ENCODE data around the gene TBC1D5.
"Not testable (repeated sequence)": the region's sequence is repeated elsewhere in the genome, so short reads cannot be mapped to it uniquely, and the experiment has no call there.

The TBC1D5 gene

GRCh38 chr3:17132286-17133115 is 609.9 kb downstream of the TBC1D5 start:
- no peak for DNase-seq (ENCODE audit: low read depth)

DNA sequence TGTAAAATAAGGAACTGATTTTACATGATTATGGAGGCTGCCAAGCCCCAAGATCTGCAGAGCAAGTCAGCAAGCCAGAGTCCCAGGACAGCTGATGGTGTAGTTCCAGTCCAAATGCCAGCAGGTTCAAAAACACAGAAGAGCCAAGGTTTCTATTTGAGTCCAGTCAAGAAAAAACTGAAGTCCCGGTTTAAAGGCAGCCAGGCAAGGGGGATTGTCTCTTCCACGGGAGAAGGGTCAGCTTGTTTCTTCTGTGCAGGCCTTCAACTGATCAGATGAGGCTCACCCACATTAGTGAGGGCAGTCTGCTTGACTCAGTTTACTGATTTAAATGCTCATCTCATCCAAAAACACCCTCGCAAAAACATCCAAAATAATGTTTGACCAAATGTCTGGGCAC is 611.5 kb downstream of the TBC1D5 start:
- DNase-seq (ENCODE audit: low read depth) = no peak

- no peak for DNase-seq (ENCODE audit: low read depth)
Measured at GRCh38 chr3:17129556-17129955, 612.9 kb downstream of the TBC1D5 start.

GRCh38 chr3:17128671-17129070 is 613.8 kb downstream of the TBC1D5 start:
- not testable (repeated sequence) for DNase-seq (ENCODE audit: low read depth)

DNA sequence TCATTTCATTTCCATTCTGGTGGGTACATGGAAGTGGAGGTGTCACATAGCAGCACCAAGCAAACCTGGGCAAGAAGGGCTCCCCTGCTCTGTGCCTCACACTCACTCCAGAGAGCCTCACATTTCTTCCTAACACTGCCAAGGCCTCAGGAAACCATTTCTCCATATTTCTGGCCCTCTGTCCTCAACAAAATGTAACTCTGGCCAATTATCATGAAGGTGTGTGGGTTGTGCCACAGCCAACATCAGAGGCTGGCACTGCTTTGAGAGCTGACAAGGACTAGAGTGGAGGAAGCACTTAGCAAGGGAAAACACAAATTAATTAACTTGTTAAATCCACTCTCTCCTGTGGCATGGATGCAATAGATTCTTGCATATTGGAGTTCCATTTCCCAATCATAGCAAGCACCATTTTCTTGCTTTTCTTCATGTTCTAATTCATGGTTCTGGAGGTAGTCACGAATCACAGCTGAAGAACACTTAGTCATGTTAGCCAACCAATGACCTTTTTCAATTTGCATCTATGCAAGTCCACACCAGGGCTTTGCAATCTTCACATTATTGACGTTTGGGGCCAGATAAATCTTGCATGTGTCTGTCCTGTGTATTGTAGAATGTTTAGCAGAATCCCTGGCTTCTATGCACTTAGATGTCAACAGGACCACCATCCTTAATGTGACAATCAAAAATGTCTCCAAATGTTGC is 616.5 kb downstream of the TBC1D5 start:
- no peak for DNase-seq (ENCODE audit: low read depth)

- no peak for DNase-seq (ENCODE audit: low read depth)
Measured at GRCh38 chr3:17122758-17123157, 619.7 kb downstream of the TBC1D5 start.

- DNase-seq (ENCODE audit: low read depth) = no peak
Measured at GRCh38 chr3:17121336-17121735, 621.1 kb downstream of the TBC1D5 start.

DNA sequence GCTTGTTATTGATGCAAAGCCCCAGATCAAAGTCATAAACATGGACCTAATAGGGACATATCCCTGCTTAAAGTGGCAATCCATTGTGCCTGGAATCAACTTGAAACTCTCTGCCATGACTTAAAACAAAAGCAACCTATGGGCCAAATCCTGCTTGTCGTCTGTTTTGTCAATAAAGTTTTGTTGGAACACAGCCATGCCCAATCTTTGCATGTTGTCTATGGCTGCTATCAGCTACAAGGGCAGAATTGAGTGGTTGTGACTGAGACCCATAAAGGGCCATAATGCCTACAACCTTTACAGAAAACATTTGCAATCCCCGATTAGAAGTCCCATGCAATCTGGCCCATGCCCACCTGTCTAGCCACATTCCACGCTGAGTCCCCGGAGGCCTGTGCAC is 622.3 kb downstream of the TBC1D5 start:
- no peak for DNase-seq (ENCODE audit: low read depth)

GRCh38 chr3:17119201-17120072 is 623.0 kb downstream of the TBC1D5 start:
- no peak for DNase-seq (ENCODE audit: low read depth)

DNA sequence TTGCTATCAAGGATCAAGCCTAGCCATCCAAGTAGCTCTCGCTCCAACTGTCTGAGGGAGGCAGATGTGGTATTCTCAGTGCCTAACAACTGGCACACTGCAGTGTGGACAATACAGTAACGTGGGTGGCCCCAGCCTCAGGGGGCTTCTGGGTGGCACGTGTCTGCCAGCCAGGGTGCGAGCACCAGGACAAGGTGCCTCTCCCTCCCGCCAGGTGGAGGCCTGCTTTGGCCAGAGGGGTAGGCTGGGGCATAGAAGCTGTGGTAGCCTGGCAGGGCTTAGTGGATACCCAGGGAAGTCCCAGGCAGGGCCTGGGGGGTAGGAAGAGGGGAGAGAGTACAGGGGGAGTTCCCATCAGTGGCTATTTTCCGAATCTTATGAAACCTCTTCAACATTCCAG is 623.7 kb downstream of the TBC1D5 start:
- no peak for DNase-seq (ENCODE audit: low read depth)

GRCh38 chr3:17116007-17116600 is 626.3 kb downstream of the TBC1D5 start:
- no peak for DNase-seq (ENCODE audit: low read depth)

DNA sequence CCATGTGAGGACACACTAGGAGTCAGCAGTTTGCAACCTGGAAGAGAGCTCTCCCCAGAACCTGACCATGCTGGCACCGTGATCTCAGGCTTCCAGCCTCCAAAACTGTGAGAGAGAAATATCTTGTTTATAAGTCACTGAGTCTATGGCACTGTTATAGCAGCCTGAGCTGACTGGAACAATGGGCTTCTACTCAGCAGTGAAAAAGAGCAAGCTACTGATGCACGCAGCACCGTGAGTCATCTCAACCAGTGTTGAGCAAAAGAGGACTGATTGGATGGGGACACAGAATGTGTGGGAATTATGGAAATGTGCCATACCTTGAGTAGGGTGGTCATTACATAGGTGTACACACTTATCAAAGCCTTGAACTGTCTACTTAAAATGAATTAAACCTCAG is 627.2 kb downstream of the TBC1D5 start:
- DNase-seq (ENCODE audit: low read depth) = no peak

GRCh38 chr3:17111586-17111985 is 630.8 kb downstream of the TBC1D5 start:
- no peak for DNase-seq (ENCODE audit: low read depth)

DNA sequence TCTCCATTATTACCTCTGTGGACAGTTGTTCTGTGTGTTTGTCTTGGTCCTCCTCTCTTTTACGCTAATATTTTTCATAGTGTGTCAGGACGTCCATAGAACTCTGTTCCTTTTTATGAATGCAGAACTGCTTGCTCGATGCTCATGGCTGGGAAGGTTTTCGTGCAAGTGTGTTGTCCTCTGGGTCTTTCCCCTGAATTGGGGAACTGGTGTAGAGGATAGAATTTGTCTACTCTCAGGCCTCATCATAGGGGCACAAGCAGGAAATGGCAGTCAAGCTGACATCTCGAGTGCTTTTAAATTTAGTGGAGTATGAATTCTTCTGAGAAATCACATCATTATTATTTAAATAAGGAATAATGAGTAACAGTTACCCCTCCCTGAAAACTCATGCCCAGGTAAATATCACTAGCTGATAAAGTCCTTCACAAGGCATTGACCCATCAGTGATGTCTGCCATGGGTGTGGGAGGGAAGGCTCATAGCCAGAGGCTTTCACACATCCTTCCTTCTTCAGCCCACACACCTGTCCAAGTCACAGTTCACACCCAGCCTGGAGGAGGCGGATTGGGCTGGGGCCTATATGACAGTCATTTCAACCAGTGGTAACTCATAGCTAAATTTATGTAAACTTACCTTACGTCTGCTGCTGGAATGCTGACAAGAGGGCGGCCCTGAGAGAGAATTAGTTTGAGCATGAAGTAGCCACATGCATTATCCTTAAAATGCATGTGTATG is 631.6 kb downstream of the TBC1D5 start:
- DNase-seq (ENCODE audit: low read depth) = no peak
